Loucy (cell line): ENCODE results near the gene SV2B.

Source experiments
- H2AFZ ChIP-seq: fragments of 200-600 bp; sonication (generic); 2 replicates; pipeline ENCODE4 v1.6.0; 2016; ENCODE audit warnings: antibody characterized with exemption, mild to moderate bottlenecking, low read length, moderate library complexity
- H3F3A ChIP-seq: fragments of 200-600 bp; 2 replicates; pipeline ENCODE4 v1.6.0; 2016; ENCODE audit warnings: antibody characterized with exemption, low read depth, mild to moderate bottlenecking
- H3K27me3 ChIP-seq: fragments of 200-600 bp; sonication (generic); 2 replicates; pipeline ENCODE4 v1.6.1; 2014; ENCODE audit warnings: low read length, mild to moderate bottlenecking; ENCODE audit not compliant: insufficient read depth, poor library complexity, severe bottlenecking
- H3K36me3 ChIP-seq: fragments of 200-600 bp; sonication (generic); 2 replicates; pipeline ENCODE4 v1.6.1; 2016; ENCODE audit warnings: low read length; ENCODE audit not compliant: insufficient read depth
- H3K4me1 ChIP-seq: fragments of 200-600 bp; sonication (generic); 2 replicates; pipeline ENCODE4 v1.5.1; 2014; ENCODE audit warnings: low read length, mild to moderate bottlenecking; ENCODE audit not compliant: insufficient read depth, poor library complexity, severe bottlenecking
- H3K4me2 ChIP-seq: fragments of 200-600 bp; sonication (generic); 2 replicates; pipeline ENCODE4 v1.6.0; 2014; ENCODE audit warnings: antibody characterized with exemption, low read length, low read depth, mild to moderate bottlenecking; ENCODE audit not compliant: poor library complexity, severe bottlenecking
- H3K4me3 ChIP-seq: fragments of 200-600 bp; sonication (generic); 2 replicates; pipeline ENCODE4 v1.5.1; 2014; ENCODE audit warnings: low read length, mild to moderate bottlenecking, mixed read lengths; ENCODE audit not compliant: poor library complexity, severe bottlenecking
- H3K79me2 ChIP-seq: fragments of 200-600 bp; sonication (generic); 2 replicates; pipeline ENCODE4 v1.6.1; 2014; ENCODE audit warnings: low read length; ENCODE audit not compliant: insufficient read depth
- H3K9ac ChIP-seq: fragments of 200-600 bp; sonication (generic); 2 replicates; pipeline ENCODE4 v1.6.0; 2014; ENCODE audit warnings: mild to moderate bottlenecking, low read depth, low read length, moderate library complexity; ENCODE audit not compliant: poor library complexity, severe bottlenecking
- H3K9me2 ChIP-seq: fragments of 200-600 bp; sonication (generic); replicated peaks from 2 replicates; pipeline ENCODE4 v1.6.1; 2016; ENCODE audit warnings: low read depth, low read length, mixed read lengths
- H3K9me3 ChIP-seq: fragments of 200-600 bp; sonication (generic); 2 replicates; pipeline ENCODE4 v1.6.1; 2014; ENCODE audit warnings: mild to moderate bottlenecking, antibody characterized with exemption, low read length, low read depth; ENCODE audit not compliant: insufficient read depth
- H4K20me1 ChIP-seq: fragments of 200-600 bp; sonication (generic); 2 replicates; pipeline ENCODE4 v1.6.0; 2014; ENCODE audit warnings: antibody characterized with exemption, low read length, mild to moderate bottlenecking; ENCODE audit not compliant: insufficient read depth, poor library complexity, severe bottlenecking
- CTCF ChIP-seq: fragments of 200-600 bp; sonication (generic); conservative IDR thresholded peaks from 2 replicates; pipeline ENCODE4 v1.5.1; 2014; ENCODE audit warnings: mild to moderate bottlenecking, antibody characterized with exemption, low read length
- EZH2phosphoT487 ChIP-seq: fragments of 200-600 bp; IDR thresholded peaks from 2 replicates; pipeline ENCODE4 v1.6.1; 2018; ENCODE audit warnings: antibody characterized with exemption, mild to moderate bottlenecking, moderate library complexity, borderline replicate concordance

The SV2B gene

GRCh38 chr15:91153954-91154353 lies 53.9 kb downstream of the SV2B start:
- H4K20me1 ChIP-seq, result no peaks in the 10 kb centered on the region
- H3K4me2 ChIP-seq, result no peak overlapping the region
- no peaks in the 10 kb centered on the region for H3K79me2 ChIP-seq
- no peak for TF ChIP-seq CTCF
- TF ChIP-seq EZH2phosphoT487, result no peak
- H3K9me2 ChIP-seq, result no peaks in the 10 kb centered on the region
- no peaks in the 10 kb centered on the region for H3K27me3 ChIP-seq
- no peaks in the 10 kb centered on the region for H3F3A ChIP-seq
- H2AFZ ChIP-seq, result no peak overlapping the region
- H3K36me3 ChIP-seq, result no peaks in the 10 kb centered on the region
- no peaks in the 10 kb centered on the region for H3K9me3 ChIP-seq
- no peak overlapping the region for H3K4me3 ChIP-seq
- H3K4me1 ChIP-seq, result no peaks in the 10 kb centered on the region
- no peak overlapping the region for H3K9ac ChIP-seq

GRCh38 chr15:91156175-91156726 lies 56.2 kb downstream of the SV2B start:
- no peak overlapping the region for H3K9ac ChIP-seq
- H3F3A ChIP-seq, result no peaks in the 10 kb centered on the region
- H3K27me3 ChIP-seq, result no peaks in the 10 kb centered on the region
- no peak overlapping the region for H3K4me2 ChIP-seq
- no peaks in the 10 kb centered on the region for H3K79me2 ChIP-seq
- TF ChIP-seq CTCF, result no peak
- TF ChIP-seq EZH2phosphoT487, result no peak
- no peak overlapping the region for H3K4me3 ChIP-seq
- H3K9me2 ChIP-seq, result no peaks in the 10 kb centered on the region
- H3K36me3 ChIP-seq, result no peaks in the 10 kb centered on the region
- no peak overlapping the region for H2AFZ ChIP-seq
- H4K20me1 ChIP-seq, result no peaks in the 10 kb centered on the region
- H3K9me3 ChIP-seq, result no peaks in the 10 kb centered on the region
- H3K4me1 ChIP-seq, result no peaks in the 10 kb centered on the region

- Histone ChIP-seq H3K79me2 (no peaks in the 10 kb centered on the region), H3F3A (no peaks in the 10 kb centered on the region), H3K9ac (no peak overlapping the region), H3K4me3 (no peak overlapping the region), H3K27me3 (no peaks in the 10 kb centered on the region), H3K9me2 (no peaks in the 10 kb centered on the region), H3K4me1 (no peaks in the 10 kb centered on the region), H3K36me3 (no peaks in the 10 kb centered on the region), H3K4me2 (no peak overlapping the region), H4K20me1 (no peaks in the 10 kb centered on the region), H3K9me3 (no peaks in the 10 kb centered on the region), H2AFZ (no peak overlapping the region)
- TF ChIP-seq CTCF (no peak), EZH2phosphoT487 (no peak)
Observed at GRCh38 chr15:91158415-91159394, 58.6 kb downstream of the SV2B start.
